GM10266 (cell line): ENCODE measurements around the gene EHBP1.

Experiments used
- DNase-seq: peaks from one replicate; pipeline ENCODE4 v3.0.0; 2012; ENCODE audit errors: extremely low spot score
- CTCF ChIP-seq: IDR thresholded peaks from 2 replicates; pipeline ENCODE4 v1.5.1; 2012; ENCODE audit warnings: mild to moderate bottlenecking, low read depth; ENCODE audit not compliant: control insufficient read depth, insufficient read depth; ENCODE audit errors: missing control alignments

EHBP1 gene

GRCh38 chr2:62760026-62760425 lies 54.5 kb downstream of the EHBP1 start:
- TF ChIP-seq CTCF = no peak
- no peak for DNase-seq

- TF ChIP-seq CTCF = no peak
- no peak for DNase-seq
Measured at GRCh38 chr2:62760555-62760954, 55.0 kb downstream of the EHBP1 start.

- no peak for TF ChIP-seq CTCF
- no peak for DNase-seq
Measured at GRCh38 chr2:62765619-62766376, 60.3 kb downstream of the EHBP1 start.

GRCh38 chr2:62768615-62769014 lies 63.1 kb downstream of the EHBP1 start:
- TF ChIP-seq CTCF = no peak

GRCh38 chr2:62770629-62771028 lies 65.1 kb downstream of the EHBP1 start:
- DNase-seq = no peak
- TF ChIP-seq CTCF = no peak

More at GRCh38 chr2:62768615-62769014, 63.1 kb downstream of the EHBP1 start:
- DNase-seq = no peak

- peak; percentile 24 for DNase-seq
- TF ChIP-seq CTCF = peak; percentile 69
Measured at GRCh38 chr2:62774555-62775366, 69.2 kb downstream of the EHBP1 start.

GRCh38 chr2:62775367-62775668 lies 69.8 kb downstream of the EHBP1 start:
- no peak for DNase-seq
- no peak for TF ChIP-seq CTCF
